Heart right ventricle (tissue), 16 donors: Measurements from ENCODE around the gene SCGB2B2. TPM values are rescaled to one million over a fixed set of nuclear protein-coding genes. Genes with fewer than 3 reads are reported as not detected.

Experiments used
- ATAC-seq, 8 donors: fragments of 200-7000 bp; cut with Tn5 transposase; one replicate each; pipeline ENCODE4 v1.9.1; 2020; ENCODE audit warnings: mild to moderate bottlenecking in 8 of 8, moderate library complexity in 8 of 8, moderate number of reproducible peaks in 1 of 8
- DNase-seq, 2 donors: peaks; one replicate each; pipeline ENCODE4 v3.0.0-alpha.2; 2020
- H3K27ac ChIP-seq, 10 donors: fragments of 200-600 bp; sonication (generic) in 2 of 10; one replicate each; pipeline versions ENCODE4 v1.5.0 to v1.8.0; 2020 to 2022; ENCODE audit warnings: mild to moderate bottlenecking in 3 of 10
- H3K27me3 ChIP-seq, 7 donors: fragments of 200-600 bp; one replicate each; pipeline ENCODE4 v1.8.0; 2021 to 2022; ENCODE audit warnings: mild to moderate bottlenecking in 2 of 7
- H3K36me3 ChIP-seq, 9 donors: fragments of 200-600 bp; sonication (generic) in 1 of 9; one replicate each; pipeline versions ENCODE4 v1.5.0 to v1.8.0; 2020 to 2022; ENCODE audit warnings: mild to moderate bottlenecking in 2 of 9
- H3K4me1 ChIP-seq, 9 donors: fragments of 200-600 bp; sonication (generic) in 1 of 9; one replicate each; pipeline versions ENCODE4 v1.5.0 to v1.8.0; 2020 to 2022; ENCODE audit warnings: mild to moderate bottlenecking in 4 of 9
- H3K4me3 ChIP-seq, 10 donors: fragments of 200-600 bp; sonication (generic) in 2 of 10; one replicate each; pipeline versions ENCODE4 v1.5.0 to v1.8.0; 2020 to 2022; ENCODE audit warnings: mild to moderate bottlenecking in 7 of 10, moderate library complexity in 2 of 10
- H3K9me3 ChIP-seq, 11 donors: fragments of 200-600 bp in 10 of 11; sonication (generic) in 2 of 11; one replicate each; pipeline versions ENCODE4 v1.5.0 to v1.8.0; 2013 to 2022; ENCODE audit warnings: mild to moderate bottlenecking in 2 of 11, control low read depth in 1 of 11, moderate library complexity in 1 of 11
- WGBS, 2 donors: extraction: QIAGEN DNeasy Blood & Tissue Kit; methylation state at CpG; one replicate each; pipeline ENCODE4 v1.1.7; 2013; ENCODE audit warnings: inconsistent platforms in 1 of 2; 5-methylcytosine and 5-hydroxymethylcytosine counted together
- intact Hi-C, 10 donors: fragments of 100-400 bp; cut with DNase I; formaldehyde crosslinking; loops; one replicate each; pipeline versions ENCODE4 v1.11.1 to v1.14.2; 2022
- long read RNA-seq, 3 donors: library from polyadenylated mRNA; unstranded; transcript quantifications; one replicate each; pipeline ENCODE4 v2.0.0, GENCODE V29; 2020 to 2021
- polyA plus RNA-seq, 2 donors: library from polyadenylated mRNA; stranded (reverse); fragments of 200-250 nt; gene quantifications; one replicate each; pipeline ENCODE4 v1.2.3, GENCODE V29; 2013
- total RNA-seq, 10 donors: library from RNA; stranded (reverse); fragmentation: NEBNext Ultra II Directional in 3 of 10; extraction: Animal tissue kit (Norgen Biotek cat#: 25700) in 3 of 10; gene quantifications; one replicate each; pipeline versions ENCODE4 v1.2.1 to v1.2.4, GENCODE V29; 2021 to 2023
- TF ChIP-seq, protein P1 (sequence below), 9 donors: fragments of 200-600 bp; sonication (generic) in 2 of 9; IDR thresholded peaks; one replicate each; pipeline versions ENCODE4 v1.5.0 to v1.8.0; 2021 to 2022; ENCODE audit warnings: antibody characterized with exemption in 9 of 9, mild to moderate bottlenecking in 5 of 9, moderate library complexity in 1 of 9
- donor health status: Arrhythmogenic right ventricular cardiomyopathy.
- donor health status: ischemic (EF 13 %, LVEDD 7.1; RV severe dilation, severe dysfunction).
- donor health status: healthy with polysubstance abuse.
- donor health status: DM: no; HTN: yes; CAD: no.
- donor health status: DM: no; HTN: no; CAD: no.
- donor health status: ischemic (EF 25% LVEDD 6.9; RV normal size, moderate dysfunction).
- donor health status: ischemic (EF 25% LVEDD 5.7; RV mildly dilated, moderate dysfunction).
- donor health status: healthy.
- donor health status: DM: yes; HTN: yes; CAD: no.
- donor health status: Ischemic cardiomyopathy.
- donor health status: ischemic (EF 35%, LVEDD 5.7; RV mildly dilated, moderate dysfunction).
- donor health status: nonischemic (EF 11% LVEDD 7.7; RV severe dilation, severe dysfunction).
- donor health status: DM: yes; HTN: yes; CAD: no.
- donor health status: PGD.
- donor health status: ischemic (EF 29% LVEDD 5.4; RV normal size, mild dysfunction).
- donor health status: nonischemic (EF 23%, LVEDD 6.1; RV moderate dilation, normal function).

SCGB2B2 gene
- total RNA-seq (under 1 TPM; 0.12 to 0.94 (median 0.71) TPM), polyA plus RNA-seq (under 1 TPM; 0.06 to 0.66 TPM)
- long read RNA-seq, donor 1, partial matches to known transcripts: 0 of 2 reads
- long read RNA-seq, donor 1, other reads (novel, unspliced or antisense): 2 of 2 reads
- long read RNA-seq, donor 2: 0 reads
- long read RNA-seq, donor 3, partial matches to known transcripts: 0 of 1 reads
- long read RNA-seq, donor 3, other reads (novel, unspliced or antisense): 1 of 1 reads

DNA sequence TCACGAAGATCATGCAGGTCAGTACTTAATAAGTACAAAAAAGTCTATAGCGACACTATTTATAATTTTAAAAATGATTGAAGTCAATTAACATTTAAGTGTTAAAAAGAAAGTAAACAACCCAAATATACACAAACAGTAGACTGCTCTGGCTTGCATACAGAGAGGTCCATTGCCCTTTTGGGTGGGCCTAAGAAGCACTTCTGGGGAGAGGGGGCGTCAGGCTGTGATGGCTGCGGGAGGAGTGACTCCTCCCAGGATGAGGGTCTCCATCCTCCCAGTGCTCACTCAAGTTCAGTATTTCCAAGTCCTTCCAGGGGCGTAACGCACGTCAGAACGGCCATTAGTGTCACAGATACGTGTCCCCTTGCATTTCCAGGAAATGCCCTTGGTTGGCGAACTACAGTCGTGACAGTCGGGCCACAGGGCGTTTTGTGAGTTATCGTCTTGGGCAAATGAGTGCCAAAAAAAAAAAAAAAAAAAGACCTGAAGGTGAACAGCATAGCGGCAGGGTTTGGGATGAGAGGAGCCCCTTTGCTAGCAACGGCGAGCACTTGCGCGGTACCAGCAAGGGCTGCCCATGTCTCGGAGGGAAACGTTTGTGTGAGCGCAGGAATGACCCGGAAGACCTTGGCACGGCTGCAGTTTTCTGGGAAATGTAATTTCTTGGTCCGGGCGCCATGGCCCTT lies at the start of gene SCGB2B2:
TSS of gene SCGB2B2 (minus strand) at position 463 of the 689 bp plus-strand sequence. CDS start 82,596 bp downstream, outside the sequence.
- Histone ChIP-seq H3K27me3 (no peaks in the 10 kb centered on the region), H3K27ac (peak within 1 kb of the TSS; percentile 95 to 99 (median 98)), H3K36me3 (peaks cover 0 to 32% (median 28%) of the 10 kb centered on the region in 9 donors), H3K9me3 (peaks cover 0 to 39% (median 0%) of the 10 kb centered on the region in 11 donors), H3K4me3 (peak within 1 kb of the TSS; percentile 65 to 90 (median 83)), H3K4me1 (peaks cover 5 to 39% (median 20%) of the 10 kb centered on the region in 9 donors)
- intact Hi-C loops: loop anchor here in 6 of 10 donors (2.0 to 5.0 kb wide), 3 partner anchors 55 to 95 kb away; partner anchors contain the start of genes ZNF181 (in 6 of the 6) and ZNF599 (in 1 of the 6)
- 5 to 6% methylated on average over 26 of the region's 26 CpGs for WGBS, 2 donors
- ATAC-seq (peak; percentile 71 to 93 (median 88)), DNase-seq (peak in 1 of 2 donors; percentile 88)
- TF ChIP-seq, protein P1, sequence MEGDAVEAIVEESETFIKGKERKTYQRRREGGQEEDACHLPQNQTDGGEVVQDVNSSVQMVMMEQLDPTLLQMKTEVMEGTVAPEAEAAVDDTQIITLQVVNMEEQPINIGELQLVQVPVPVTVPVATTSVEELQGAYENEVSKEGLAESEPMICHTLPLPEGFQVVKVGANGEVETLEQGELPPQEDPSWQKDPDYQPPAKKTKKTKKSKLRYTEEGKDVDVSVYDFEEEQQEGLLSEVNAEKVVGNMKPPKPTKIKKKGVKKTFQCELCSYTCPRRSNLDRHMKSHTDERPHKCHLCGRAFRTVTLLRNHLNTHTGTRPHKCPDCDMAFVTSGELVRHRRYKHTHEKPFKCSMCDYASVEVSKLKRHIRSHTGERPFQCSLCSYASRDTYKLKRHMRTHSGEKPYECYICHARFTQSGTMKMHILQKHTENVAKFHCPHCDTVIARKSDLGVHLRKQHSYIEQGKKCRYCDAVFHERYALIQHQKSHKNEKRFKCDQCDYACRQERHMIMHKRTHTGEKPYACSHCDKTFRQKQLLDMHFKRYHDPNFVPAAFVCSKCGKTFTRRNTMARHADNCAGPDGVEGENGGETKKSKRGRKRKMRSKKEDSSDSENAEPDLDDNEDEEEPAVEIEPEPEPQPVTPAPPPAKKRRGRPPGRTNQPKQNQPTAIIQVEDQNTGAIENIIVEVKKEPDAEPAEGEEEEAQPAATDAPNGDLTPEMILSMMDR (IDR thresholded peaks at IDR 0.05): peak in 2 of 9 donors; percentile 28 to 33

DNA sequence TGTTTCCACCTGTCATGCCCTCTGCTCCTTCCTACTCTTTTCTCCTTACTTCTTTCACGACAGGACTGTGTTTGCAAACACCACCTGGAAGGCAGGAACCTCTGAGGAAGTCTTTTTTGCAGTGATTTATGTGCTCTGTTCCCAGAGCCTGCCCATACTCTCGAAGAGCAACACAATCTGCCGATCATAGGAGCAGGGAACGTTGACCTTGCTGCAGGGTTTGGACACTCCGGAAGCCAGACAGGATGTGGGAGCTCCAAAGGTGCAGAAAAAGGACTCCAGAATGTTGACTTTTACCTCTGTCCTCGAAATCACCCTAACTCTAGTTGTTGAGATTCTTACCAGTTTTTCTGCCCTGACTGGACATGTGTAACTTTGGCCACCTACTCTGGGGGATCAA lies 48.4 kb upstream of the SCGB2B2 start:
- TF ChIP-seq, protein P1 (IDR thresholded peaks at IDR 0.05): no peak
- 59 to 63% methylated on average over 6 of the region's 6 CpGs for WGBS, 2 donors
- Histone ChIP-seq H3K27ac (no peak overlapping the region), H3K27me3 (no peaks in the 10 kb centered on the region), H3K4me3 (no peak overlapping the region), H3K36me3 (no peaks in the 10 kb centered on the region), H3K9me3 (no peaks in the 10 kb centered on the region), H3K4me1 (no peaks in the 10 kb centered on the region)
- ATAC-seq (no peak), DNase-seq (no peak)
- intact Hi-C loops: no loop called here

- H3K4me3 ChIP-seq: no peak overlapping the region
- TF ChIP-seq, protein P1 (IDR thresholded peaks at IDR 0.05): no peak
- no peak for DNase-seq
- intact Hi-C loops: no loop called here
- WGBS, 2 donors: 52 to 56% methylated on average over 11 of the region's 11 CpGs
- no peaks in the 10 kb centered on the region for H3K36me3 ChIP-seq
- no peaks in the 10 kb centered on the region for H3K27me3 ChIP-seq
- no peaks in the 10 kb centered on the region for H3K4me1 ChIP-seq
- no peaks in the 10 kb centered on the region for H3K9me3 ChIP-seq
- ATAC-seq: no peak
- no peak overlapping the region for H3K27ac ChIP-seq
Observed at GRCh38 chr19:34722353-34722752, 45.4 kb upstream of the SCGB2B2 start.

DNA sequence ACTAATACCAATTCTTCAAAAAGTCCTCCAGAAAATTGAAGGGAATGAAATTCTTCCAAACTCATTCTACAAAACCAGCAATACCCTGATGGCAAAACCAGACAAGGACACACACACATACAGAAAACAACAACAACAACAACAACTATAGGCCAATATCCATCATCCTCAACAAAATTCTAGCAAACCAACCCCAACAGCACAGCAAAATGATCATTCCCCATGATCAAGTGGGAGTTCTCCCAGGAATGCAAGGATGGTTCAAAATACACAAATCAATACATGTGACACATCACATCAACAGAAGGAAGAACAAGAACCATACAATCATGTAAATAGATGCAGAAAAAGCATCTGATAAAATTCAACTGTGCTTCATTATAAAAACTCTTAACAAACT lies 38.4 kb upstream of the SCGB2B2 start:
- Histone ChIP-seq H3K4me1 (peaks cover 0 to 6% (median 0%) of the 10 kb centered on the region in 9 donors), H3K27me3 (peaks cover 0 to 9% (median 0%) of the 10 kb centered on the region in 7 donors), H3K4me3 (no peak overlapping the region), H3K9me3 (peaks cover 0 to 32% (median 0%) of the 10 kb centered on the region in 11 donors), H3K27ac (no peak overlapping the region), H3K36me3 (no peaks in the 10 kb centered on the region)
- intact Hi-C loops: loop anchor here in 1 of 10 donors (10.0 kb wide), 1 partner anchor 211 kb away; no protein-coding TSS in a partner anchor
- no peak for DNase-seq
- ATAC-seq: no peak
- TF ChIP-seq, protein P1 (IDR thresholded peaks at IDR 0.05): no peak
